ENCODE measurements around the gene KRTAP5-4.

KRTAP5-4 gene

DNA sequence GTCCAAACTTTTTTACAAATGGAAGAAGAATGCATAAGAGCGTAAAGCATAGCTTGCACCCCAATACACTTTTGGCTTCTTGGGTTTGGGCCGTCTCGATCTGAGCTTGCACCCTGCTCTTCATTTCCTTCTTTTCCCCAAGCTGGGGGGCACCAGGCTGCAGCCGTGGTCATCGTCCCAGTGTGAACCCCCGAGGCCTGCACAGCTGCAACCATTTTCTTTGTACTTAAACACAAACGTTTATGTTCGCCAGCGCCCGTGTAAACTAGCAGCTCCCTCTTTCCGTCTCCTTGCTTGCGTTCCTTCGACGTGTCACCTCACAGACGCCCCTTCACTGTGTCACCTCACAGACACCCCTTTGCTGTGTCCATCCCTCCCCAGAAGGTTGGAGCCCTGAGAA, 17.7 kb upstream of the KRTAP5-4 start:
- no peak for DNase-seq (ENCODE audit: low read depth)
- no peak overlapping the region for H3K4me3 ChIP-seq (ENCODE audit: low read length)
- TF ChIP-seq, protein P1, sequence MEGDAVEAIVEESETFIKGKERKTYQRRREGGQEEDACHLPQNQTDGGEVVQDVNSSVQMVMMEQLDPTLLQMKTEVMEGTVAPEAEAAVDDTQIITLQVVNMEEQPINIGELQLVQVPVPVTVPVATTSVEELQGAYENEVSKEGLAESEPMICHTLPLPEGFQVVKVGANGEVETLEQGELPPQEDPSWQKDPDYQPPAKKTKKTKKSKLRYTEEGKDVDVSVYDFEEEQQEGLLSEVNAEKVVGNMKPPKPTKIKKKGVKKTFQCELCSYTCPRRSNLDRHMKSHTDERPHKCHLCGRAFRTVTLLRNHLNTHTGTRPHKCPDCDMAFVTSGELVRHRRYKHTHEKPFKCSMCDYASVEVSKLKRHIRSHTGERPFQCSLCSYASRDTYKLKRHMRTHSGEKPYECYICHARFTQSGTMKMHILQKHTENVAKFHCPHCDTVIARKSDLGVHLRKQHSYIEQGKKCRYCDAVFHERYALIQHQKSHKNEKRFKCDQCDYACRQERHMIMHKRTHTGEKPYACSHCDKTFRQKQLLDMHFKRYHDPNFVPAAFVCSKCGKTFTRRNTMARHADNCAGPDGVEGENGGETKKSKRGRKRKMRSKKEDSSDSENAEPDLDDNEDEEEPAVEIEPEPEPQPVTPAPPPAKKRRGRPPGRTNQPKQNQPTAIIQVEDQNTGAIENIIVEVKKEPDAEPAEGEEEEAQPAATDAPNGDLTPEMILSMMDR (conservative IDR thresholded peaks at IDR 0.05; ENCODE audit: low read depth, low read length): no peak

DNA sequence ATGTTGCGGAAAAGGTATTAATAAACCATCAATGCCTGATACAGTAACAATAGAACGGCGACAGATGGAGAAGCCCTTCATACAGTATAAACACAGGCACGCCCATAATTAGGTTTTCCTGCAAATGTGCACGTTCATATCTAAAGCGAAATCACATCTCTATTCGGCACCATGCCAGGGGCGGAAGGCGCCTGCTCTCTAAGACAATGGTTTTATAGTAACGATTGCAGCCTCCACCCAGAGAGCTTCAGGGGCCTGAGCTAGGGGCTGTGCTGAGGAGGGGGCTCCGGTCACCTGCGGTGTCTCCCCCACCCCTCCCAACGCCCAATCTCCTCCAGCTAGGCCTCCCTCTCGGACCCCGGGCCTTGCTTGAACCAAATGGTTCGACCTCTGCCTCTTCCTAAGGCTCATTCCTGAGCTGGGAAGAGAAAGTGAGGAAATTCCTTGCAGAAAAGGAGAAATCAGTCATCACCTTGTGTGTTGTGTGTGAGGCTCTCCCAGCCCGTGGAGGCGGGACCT, 17.2 kb upstream of the KRTAP5-4 start:
- no peak overlapping the region for H3K4me3 ChIP-seq (ENCODE audit: low read length)
- TF ChIP-seq, protein P1 (conservative IDR thresholded peaks at IDR 0.05; ENCODE audit: low read depth, low read length): no peak
- no peak for DNase-seq (ENCODE audit: low read depth)

DNA sequence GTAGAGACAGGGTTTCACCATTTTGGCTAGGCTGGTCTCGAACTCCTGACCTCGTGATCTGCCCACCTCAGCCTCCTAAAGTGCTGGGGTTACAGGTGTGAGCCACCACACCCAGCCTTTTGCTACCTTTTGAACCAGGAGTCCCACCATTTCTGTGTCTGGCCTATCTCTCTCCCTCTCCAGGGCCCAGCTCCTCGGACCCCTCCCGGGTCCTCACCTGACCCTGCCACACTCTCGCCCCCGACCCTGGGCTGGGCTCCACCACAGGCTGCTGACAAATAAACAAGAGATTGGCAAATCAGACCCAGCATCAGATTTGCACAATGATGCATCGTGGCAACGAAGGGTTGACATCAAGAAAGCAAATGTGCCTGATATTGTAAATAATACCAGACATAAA, 16.4 kb upstream of the KRTAP5-4 start:
- no peak overlapping the region for H3K4me3 ChIP-seq (ENCODE audit: low read length)
- DNase-seq (ENCODE audit: low read depth): no peak
- TF ChIP-seq, protein P1 (conservative IDR thresholded peaks at IDR 0.05; ENCODE audit: low read depth, low read length): no peak

DNA sequence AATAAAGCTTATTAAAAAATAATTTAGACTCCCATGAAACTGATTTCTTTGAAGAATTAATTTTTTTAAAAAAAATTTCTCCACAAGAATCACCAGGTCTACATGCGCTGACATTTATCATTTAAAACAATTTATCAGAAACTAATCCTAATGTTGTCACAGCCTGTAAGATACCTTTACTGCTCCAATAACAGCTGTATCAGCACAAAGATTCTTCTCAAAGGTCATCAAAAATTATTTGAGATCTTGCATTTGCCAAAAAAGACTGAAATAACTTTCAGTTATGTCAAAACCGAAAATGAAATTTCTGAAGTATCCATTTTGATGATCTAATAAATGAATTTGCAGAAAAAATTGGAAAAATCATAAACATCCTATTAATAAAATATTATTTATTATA, 15.7 kb upstream of the KRTAP5-4 start:
- H3K4me3 ChIP-seq (ENCODE audit: low read length): no peak overlapping the region
- TF ChIP-seq, protein P1 (conservative IDR thresholded peaks at IDR 0.05; ENCODE audit: low read depth, low read length): no peak
- no peak for DNase-seq (ENCODE audit: low read depth)

DNA sequence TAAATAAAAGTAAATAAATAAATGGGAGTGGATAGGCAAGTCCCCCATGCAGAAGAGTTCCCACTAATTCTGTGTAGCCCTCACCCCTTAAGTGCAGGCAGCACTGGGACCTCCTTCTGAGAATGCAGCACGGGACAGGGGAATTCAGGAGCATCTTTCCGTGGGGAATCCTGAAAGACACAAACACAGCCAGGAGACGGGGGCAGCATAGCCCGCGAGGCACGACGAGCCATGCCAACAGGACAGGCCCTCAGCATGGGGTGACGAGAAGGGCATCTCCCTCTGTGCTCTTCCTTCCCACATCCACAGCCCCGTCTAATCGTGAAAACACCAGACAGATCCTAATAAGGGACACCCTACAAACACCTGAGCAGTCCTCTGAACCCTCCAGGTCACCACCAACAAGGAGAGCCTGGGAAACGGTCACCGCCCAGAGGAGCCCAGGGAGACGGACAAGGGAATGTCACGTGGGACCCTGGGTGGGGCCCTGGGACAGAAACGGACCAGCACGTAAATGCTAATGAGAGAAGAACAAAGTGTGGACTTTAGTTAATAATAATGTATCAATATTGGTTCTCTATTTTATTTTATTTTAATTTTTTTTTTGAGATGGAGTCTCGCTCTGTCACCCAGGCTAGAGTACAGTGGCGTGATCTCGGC, 14.5 kb upstream of the KRTAP5-4 start:
- no peak for DNase-seq (ENCODE audit: low read depth)
- TF ChIP-seq, protein P1 (conservative IDR thresholded peaks at IDR 0.05; ENCODE audit: low read depth, low read length): no peak
- H3K4me3 ChIP-seq (ENCODE audit: low read length): no peak overlapping the region

DNA sequence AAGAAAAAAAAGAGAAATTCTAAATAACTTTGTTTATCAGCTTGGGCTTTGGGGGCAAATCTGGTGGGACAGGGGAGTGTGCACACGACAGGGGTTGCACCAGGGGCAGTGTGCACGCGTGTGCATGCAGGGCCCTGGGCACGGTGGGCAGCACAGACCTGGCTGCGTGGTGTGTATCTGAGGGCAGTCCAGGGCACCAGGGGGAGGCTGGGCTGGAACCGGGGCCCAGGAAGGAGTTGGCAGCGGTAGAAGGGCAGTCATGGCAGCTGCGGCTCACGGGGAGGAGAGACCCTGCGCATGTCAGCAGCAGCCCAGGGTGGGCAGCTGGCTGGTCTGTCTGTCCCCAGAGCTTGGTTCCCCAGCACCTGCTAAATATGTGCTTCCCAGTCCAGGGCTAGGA, 11.9 kb upstream of the KRTAP5-4 start:
- no peak for DNase-seq (ENCODE audit: low read depth)
- TF ChIP-seq, protein P1 (conservative IDR thresholded peaks at IDR 0.05; ENCODE audit: low read depth, low read length): no peak

DNA sequence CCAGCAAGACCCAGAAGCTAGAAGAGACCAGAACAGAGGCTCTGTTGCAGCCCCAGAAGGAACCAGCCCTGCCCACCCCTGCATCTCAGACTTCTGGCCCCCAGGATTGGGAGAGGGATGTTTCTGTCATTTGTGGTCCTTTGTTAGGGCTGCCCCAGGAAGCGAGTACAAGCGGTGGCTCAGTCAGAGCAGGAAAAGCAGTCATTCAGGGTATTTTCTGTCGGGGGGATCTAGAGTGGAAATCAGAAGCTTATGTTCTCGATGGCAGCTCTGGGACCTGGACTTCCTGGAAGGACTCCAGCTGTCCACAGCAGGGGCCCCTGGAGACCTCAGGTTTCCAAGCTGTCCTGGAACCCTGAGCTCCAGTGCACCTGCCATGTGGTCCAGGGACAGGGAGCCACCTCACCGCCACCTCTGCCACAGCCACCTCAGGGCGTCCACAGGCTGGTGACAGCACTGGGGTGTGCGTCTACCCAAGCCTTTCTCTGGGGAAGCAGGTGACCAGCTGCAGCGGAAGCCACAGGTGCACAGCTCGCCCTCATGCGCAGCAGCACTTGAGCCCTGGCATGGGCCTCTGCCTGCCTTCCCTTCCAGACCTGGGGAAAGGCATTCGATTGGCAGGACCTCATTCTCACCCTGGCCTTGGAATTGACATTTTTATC, 10.2 kb upstream of the KRTAP5-4 start:
- no peak overlapping the region for H3K4me3 ChIP-seq (ENCODE audit: low read length)
- TF ChIP-seq, protein P1 (conservative IDR thresholded peaks at IDR 0.05; ENCODE audit: low read depth, low read length): no peak
- no peak for DNase-seq (ENCODE audit: low read depth)

More for the DNA sequence above, 11.9 kb upstream of the KRTAP5-4 start:
- no peak overlapping the region for H3K4me3 ChIP-seq (ENCODE audit: low read length)
